Vagina (tissue), 2 donors: ENCODE data around the gene OPN1SW.

ENCODE experiments used
- CTCF ChIP-seq, 3 experiments: fragments of 450-650 bp in 2 of 3; fragments of 200-600 bp in 1 of 3; sonication (generic) in 1 of 3; IDR thresholded peaks; one replicate each; pipeline ENCODE4 v1.5.1; 2017 to 2019; ENCODE audit warnings: antibody characterized with exemption in 3 of 3, mild to moderate bottlenecking in 2 of 3, moderate library complexity in 2 of 3
- POLR2A ChIP-seq, 2 donors: fragments of 450-650 bp; IDR thresholded peaks; one replicate each; pipeline ENCODE4 v1.6.1; 2017; ENCODE audit warnings: antibody characterized with exemption in 2 of 2, mild to moderate bottlenecking in 2 of 2, moderate library complexity in 2 of 2

GRCh38 chr7:128781851-128782250 is 6.3 kb upstream of the OPN1SW start:
- TF ChIP-seq CTCF (IDR thresholded peaks at IDR 0.05): no peak
- TF ChIP-seq POLR2A (IDR thresholded peaks at IDR 0.05): no peak
